Stimulated activated CD8-positive, alpha-beta memory T cell treated with anti-CD3 and anti-CD28 coated beads, Interleukin-4, amount 100 ng/mL, for 4 hours (primary cell): Measurements from ENCODE around the gene SIL1.

Experiments used
- DNase-seq, 2 donors: peaks; one replicate each; pipeline ENCODE4 v3.0.0-alpha.2; 2020; ENCODE audit warnings: low read depth in 2 of 2, low spot score in 1 of 2

Gene SIL1

GRCh38 chr5:138948471-138949222 is 249.5 kb downstream of the SIL1 start:
- DNase-seq: no peak

GRCh38 chr5:138947780-138948179 is 250.4 kb downstream of the SIL1 start:
- no peak for DNase-seq

GRCh38 chr5:138946831-138947560 is 251.2 kb downstream of the SIL1 start:
- no peak for DNase-seq

- no peak for DNase-seq
Observed at GRCh38 chr5:138946241-138946623, 251.9 kb downstream of the SIL1 start.

- no peak for DNase-seq
Observed at GRCh38 chr5:138945421-138946240, 252.5 kb downstream of the SIL1 start.

GRCh38 chr5:138944527-138945322 is 253.4 kb downstream of the SIL1 start:
- DNase-seq: no peak

- DNase-seq: no peak
Observed at GRCh38 chr5:138943599-138944173, 254.5 kb downstream of the SIL1 start.

GRCh38 chr5:138942861-138943260 is 255.3 kb downstream of the SIL1 start:
- no peak for DNase-seq

- DNase-seq: no peak
Observed at GRCh38 chr5:138942066-138942465, 256.1 kb downstream of the SIL1 start.

- DNase-seq: no peak
Observed at GRCh38 chr5:138938526-138938925, 259.6 kb downstream of the SIL1 start.

GRCh38 chr5:138937392-138938387 is 260.5 kb downstream of the SIL1 start:
- no peak for DNase-seq

- no peak for DNase-seq
Observed at GRCh38 chr5:138936968-138937345, 261.2 kb downstream of the SIL1 start.

- DNase-seq: no peak
Observed at GRCh38 chr5:138936225-138936967, 261.8 kb downstream of the SIL1 start.

GRCh38 chr5:138935466-138935865 is 262.7 kb downstream of the SIL1 start:
- DNase-seq: no peak

- no peak for DNase-seq
Observed at GRCh38 chr5:138934971-138935370, 263.2 kb downstream of the SIL1 start.

GRCh38 chr5:138933522-138934290 is 264.5 kb downstream of the SIL1 start:
- no peak for DNase-seq

GRCh38 chr5:138932171-138932810 is 265.9 kb downstream of the SIL1 start:
- DNase-seq: no peak
